KMS-11 (cell line): ENCODE measurements around the gene FOXP3.

ENCODE experiments used
- H2AFZ ChIP-seq: fragments of 200-600 bp; sonication (generic); 2 replicates; pipeline ENCODE4 v1.6.1; 2016; ENCODE audit warnings: antibody characterized with exemption, mixed run types, low read depth
- H3K27ac ChIP-seq: fragments of 200-600 bp; sonication (generic); 2 replicates; pipeline ENCODE4 v1.6.1; 2016; ENCODE audit warnings: mild to moderate bottlenecking, mixed run types
- H3K27me3 ChIP-seq: fragments of 200-600 bp; sonication (generic); 2 replicates; pipeline ENCODE4 v1.6.1; 2017; ENCODE audit warnings: mild to moderate bottlenecking, low read depth, mixed run types, moderate library complexity; ENCODE audit not compliant: insufficient read depth
- H3K36me3 ChIP-seq: fragments of 200-600 bp; sonication (generic); 2 replicates; pipeline ENCODE4 v1.6.1; 2017; ENCODE audit warnings: mild to moderate bottlenecking, mixed run types; ENCODE audit not compliant: insufficient read depth
- H3K4me1 ChIP-seq: fragments of 200-600 bp; sonication (generic); 2 replicates; pipeline ENCODE4 v1.6.1; 2016; ENCODE audit warnings: mild to moderate bottlenecking, low read depth, mixed run types; ENCODE audit not compliant: poor library complexity, severe bottlenecking
- H3K4me2 ChIP-seq: fragments of 200-600 bp; sonication (generic); 2 replicates; pipeline ENCODE4 v1.7.0; 2016; ENCODE audit warnings: mild to moderate bottlenecking, mixed run types
- H3K4me3 ChIP-seq: fragments of 200-600 bp; sonication (generic); IDR thresholded peaks from 2 replicates; pipeline ENCODE4 v1.6.1; 2017; ENCODE audit warnings: low read depth, low read length, mixed read lengths; ENCODE audit not compliant: insufficient read depth
- H3K79me2 ChIP-seq: fragments of 200-600 bp; sonication (generic); 2 replicates; pipeline ENCODE4 v1.6.1; 2016; ENCODE audit warnings: low read depth, mixed run types; ENCODE audit not compliant: insufficient read depth
- H3K9ac ChIP-seq: fragments of 200-600 bp; sonication (generic); 2 replicates; pipeline ENCODE4 v1.6.1; 2016; ENCODE audit warnings: mild to moderate bottlenecking, mixed run types
- H4K20me1 ChIP-seq: fragments of 200-600 bp; sonication (generic); 2 replicates; pipeline ENCODE4 v1.6.1; 2016; ENCODE audit warnings: mild to moderate bottlenecking, mixed run types; ENCODE audit not compliant: insufficient read depth
- TF ChIP-seq, protein P1 (sequence below): fragments of 200-600 bp; sonication (generic); conservative IDR thresholded peaks from 2 replicates; pipeline ENCODE4 v1.6.1; 2017; ENCODE audit warnings: low read depth, mild to moderate bottlenecking, antibody characterized with exemption, low read length, moderate library complexity, mixed read lengths

Gene FOXP3

DNA sequence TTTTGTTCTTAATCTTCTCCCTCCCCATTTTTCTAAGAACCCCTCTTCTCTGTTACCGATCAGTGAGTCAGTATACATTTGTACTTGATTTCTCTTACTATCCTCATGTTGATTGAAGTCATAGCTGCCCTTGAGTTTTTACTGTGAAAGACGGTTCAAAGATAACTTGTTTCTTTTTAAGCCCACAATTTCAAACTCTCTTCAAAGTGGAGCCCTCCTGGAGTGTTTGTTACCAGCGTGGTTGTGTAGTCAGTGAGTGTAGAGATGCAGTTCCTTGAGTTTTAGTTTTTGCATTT, 13.0 kb upstream of the FOXP3 start:
- Histone ChIP-seq H4K20me1 (no peaks in the 10 kb centered on the region), H3K9ac (no peak overlapping the region), H3K27ac (no peak overlapping the region), H3K4me3 (no peak overlapping the region), H3K36me3 (no peaks in the 10 kb centered on the region), H3K4me1 (no peaks in the 10 kb centered on the region), H3K27me3 (no peaks in the 10 kb centered on the region), H2AFZ (no peak overlapping the region), H3K79me2 (no peaks in the 10 kb centered on the region), H3K4me2 (no peak overlapping the region)
- TF ChIP-seq, protein P1, sequence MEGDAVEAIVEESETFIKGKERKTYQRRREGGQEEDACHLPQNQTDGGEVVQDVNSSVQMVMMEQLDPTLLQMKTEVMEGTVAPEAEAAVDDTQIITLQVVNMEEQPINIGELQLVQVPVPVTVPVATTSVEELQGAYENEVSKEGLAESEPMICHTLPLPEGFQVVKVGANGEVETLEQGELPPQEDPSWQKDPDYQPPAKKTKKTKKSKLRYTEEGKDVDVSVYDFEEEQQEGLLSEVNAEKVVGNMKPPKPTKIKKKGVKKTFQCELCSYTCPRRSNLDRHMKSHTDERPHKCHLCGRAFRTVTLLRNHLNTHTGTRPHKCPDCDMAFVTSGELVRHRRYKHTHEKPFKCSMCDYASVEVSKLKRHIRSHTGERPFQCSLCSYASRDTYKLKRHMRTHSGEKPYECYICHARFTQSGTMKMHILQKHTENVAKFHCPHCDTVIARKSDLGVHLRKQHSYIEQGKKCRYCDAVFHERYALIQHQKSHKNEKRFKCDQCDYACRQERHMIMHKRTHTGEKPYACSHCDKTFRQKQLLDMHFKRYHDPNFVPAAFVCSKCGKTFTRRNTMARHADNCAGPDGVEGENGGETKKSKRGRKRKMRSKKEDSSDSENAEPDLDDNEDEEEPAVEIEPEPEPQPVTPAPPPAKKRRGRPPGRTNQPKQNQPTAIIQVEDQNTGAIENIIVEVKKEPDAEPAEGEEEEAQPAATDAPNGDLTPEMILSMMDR: no peak

DNA sequence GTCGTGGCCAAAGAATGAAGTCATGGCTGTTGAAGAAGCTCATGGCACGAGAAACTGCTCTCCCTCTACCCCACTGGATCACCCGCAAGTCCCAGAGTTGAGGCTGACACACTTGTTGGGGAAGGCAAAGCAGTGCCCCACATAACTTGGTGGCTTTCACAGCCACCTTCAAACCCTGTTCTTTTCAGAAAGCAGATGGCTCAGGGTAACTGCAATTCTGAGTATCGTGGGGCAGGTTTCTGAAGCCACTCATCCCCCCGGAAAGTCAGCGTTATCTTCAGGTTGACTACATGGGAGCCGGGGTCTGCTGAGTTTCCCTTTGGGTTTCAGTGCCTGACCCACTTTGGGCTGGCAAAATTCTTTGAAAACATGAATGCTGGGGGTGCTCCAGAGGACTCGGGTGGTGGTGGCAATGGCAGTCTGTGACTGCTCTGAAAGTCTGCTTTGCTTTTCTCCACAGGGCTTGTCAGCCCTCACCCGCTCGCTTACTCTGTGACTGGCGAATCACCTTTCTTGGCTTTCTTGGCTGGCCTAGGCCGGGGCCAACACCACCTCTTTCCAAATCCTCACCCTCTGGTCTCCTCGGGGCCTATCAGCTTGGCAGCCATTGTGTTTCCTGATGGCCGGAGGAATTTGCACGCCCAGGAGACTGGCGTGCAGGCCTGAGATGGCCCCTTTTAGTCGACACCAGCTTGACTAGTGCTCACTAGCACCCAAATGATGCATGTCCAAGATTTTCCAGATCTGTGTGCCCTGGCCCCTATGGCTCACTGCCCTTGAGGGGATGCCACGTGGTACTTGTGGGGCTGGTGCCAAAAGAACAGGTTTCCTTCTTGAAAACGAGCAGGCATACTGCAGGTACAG, 12.4 kb upstream of the FOXP3 start:
- Histone ChIP-seq H3K4me2 (no peak overlapping the region), H4K20me1 (no peaks in the 10 kb centered on the region)
- TF ChIP-seq, protein P1: no peak

DNA sequence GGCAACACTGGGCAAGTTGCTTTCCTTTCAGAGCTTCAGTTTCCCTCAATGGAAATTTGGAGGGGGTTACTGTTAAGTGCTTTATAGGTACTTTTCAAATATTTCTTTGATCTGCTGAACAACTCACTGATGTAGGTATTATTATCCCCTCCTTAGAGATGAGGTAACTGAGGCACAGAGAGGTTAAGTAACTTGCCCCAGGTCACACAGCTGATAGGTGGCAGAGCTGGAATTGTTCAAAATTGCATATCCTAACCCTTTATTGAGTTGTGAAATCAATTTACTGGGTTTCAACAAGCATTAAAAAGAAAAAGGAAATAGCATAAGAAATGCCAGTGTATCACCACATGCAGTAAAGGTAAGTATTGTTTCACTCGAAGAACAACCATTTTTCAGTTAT, 11.7 kb upstream of the FOXP3 start:
- no peaks in the 10 kb centered on the region for H3K36me3 ChIP-seq
- H3K79me2 ChIP-seq: no peaks in the 10 kb centered on the region
- H2AFZ ChIP-seq: no peak overlapping the region
- H3K27me3 ChIP-seq: no peaks in the 10 kb centered on the region
- H3K27ac ChIP-seq: no peak overlapping the region
- H3K4me1 ChIP-seq: peaks cover 3% of the 10 kb centered on the region
- no peak overlapping the region for H3K4me3 ChIP-seq
- TF ChIP-seq, protein P1: no peak
- no peaks in the 10 kb centered on the region for H4K20me1 ChIP-seq
- H3K4me2 ChIP-seq: no peak overlapping the region
- H3K9ac ChIP-seq: no peak overlapping the region

More for the DNA sequence above, 12.4 kb upstream of the FOXP3 start:
- Histone ChIP-seq H3K27me3 (no peaks in the 10 kb centered on the region), H3K27ac (no peak overlapping the region), H3K4me1 (no peaks in the 10 kb centered on the region), H3K9ac (no peak overlapping the region), H3K36me3 (no peaks in the 10 kb centered on the region), H3K79me2 (no peaks in the 10 kb centered on the region), H2AFZ (no peak overlapping the region), H3K4me3 (no peak overlapping the region)

DNA sequence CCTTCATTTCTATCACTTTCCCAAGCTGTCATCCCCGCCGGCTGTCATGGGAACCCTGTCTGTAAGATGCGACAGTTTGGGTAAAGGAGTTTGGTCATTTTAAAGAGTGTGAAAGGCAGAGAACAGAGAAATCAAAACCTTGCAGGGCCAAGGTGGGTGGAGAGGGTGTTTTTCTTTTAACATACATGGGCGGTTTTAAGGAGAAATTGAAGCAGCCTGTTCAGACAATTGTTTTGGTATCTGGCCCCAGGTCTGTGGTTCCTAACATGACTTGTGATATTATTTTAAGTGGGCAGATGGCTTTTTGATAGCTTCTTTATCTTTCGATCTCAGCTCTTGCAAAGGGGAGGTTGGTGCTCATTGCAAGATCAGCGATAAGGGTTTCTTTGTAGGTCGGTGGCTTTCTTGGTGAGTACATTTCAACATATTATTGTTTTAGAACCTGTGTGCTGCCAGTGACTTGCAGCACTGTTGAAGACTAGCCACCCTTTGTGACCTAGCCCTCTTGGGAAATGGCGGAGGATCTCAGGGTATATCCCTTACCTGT, 8.7 kb upstream of the FOXP3 start:
- Histone ChIP-seq H3K9ac (no peak overlapping the region), H4K20me1 (no peaks in the 10 kb centered on the region), H3K4me1 (peaks cover 15% of the 10 kb centered on the region), H3K27ac (no peak overlapping the region), H3K36me3 (no peaks in the 10 kb centered on the region), H3K4me3 (no peak overlapping the region), H3K27me3 (no peaks in the 10 kb centered on the region), H3K4me2 (no peak overlapping the region), H2AFZ (no peak overlapping the region), H3K79me2 (peaks cover 7% of the 10 kb centered on the region; the same call in 1 of the 2 replicates)
- TF ChIP-seq, protein P1: no peak
